HG03103 (cell line): ENCODE results near the gene ATXN1L.
"Not testable (repeated sequence)": the region's sequence is repeated elsewhere in the genome, so short reads cannot be mapped to it uniquely, and the experiment has no call there.

Experiments used
- ATAC-seq: cut with Tn5 transposase; IDR thresholded peaks from one replicate; pipeline ENCODE4 v1.9.1; 2021; ENCODE audit warnings: low read depth; ENCODE audit not compliant: unreplicated experiment

Gene ATXN1L, protein sequence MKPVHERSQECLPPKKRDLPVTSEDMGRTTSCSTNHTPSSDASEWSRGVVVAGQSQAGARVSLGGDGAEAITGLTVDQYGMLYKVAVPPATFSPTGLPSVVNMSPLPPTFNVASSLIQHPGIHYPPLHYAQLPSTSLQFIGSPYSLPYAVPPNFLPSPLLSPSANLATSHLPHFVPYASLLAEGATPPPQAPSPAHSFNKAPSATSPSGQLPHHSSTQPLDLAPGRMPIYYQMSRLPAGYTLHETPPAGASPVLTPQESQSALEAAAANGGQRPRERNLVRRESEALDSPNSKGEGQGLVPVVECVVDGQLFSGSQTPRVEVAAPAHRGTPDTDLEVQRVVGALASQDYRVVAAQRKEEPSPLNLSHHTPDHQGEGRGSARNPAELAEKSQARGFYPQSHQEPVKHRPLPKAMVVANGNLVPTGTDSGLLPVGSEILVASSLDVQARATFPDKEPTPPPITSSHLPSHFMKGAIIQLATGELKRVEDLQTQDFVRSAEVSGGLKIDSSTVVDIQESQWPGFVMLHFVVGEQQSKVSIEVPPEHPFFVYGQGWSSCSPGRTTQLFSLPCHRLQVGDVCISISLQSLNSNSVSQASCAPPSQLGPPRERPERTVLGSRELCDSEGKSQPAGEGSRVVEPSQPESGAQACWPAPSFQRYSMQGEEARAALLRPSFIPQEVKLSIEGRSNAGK

DNA sequence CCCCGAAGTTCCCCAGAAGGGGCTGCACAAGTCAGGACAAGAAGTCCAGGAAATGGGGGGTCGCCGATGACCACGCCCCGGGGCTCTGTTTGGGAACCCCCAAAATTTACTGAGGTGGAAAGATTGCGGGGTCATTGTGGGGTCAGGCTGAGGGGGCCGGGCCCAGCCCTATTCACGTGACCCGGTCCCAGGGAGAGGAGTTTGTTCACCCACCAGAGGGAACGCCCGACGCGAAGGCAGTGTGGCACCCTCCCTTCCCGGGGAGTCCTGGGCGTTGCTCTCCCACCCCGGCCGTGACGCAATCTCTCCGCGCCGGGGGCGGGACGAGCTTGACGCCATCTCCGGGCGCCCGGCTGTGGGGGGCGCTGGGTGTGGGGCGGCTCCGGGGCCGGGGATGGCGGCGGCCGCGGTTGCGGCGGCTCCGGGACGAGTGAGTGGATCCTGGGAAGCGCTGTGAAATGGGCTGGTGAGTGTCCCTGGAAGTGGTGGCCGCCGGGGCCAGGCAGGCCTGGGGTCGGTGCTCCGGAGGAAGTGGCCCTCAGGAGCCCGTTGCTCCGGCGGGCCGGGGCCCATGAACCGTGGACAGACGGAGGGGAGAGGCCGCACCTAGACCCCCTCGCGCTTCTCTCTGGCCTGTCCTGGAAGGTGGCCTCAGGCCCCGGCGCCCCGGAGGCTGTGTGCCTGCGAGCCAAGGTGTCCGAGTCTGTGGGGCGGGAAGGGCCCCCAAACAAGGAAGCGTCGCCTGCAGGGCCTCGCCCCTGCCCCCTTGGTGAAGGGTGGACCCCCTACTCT, at the start of gene ATXN1L:
Gene ATXN1L (plus strand): TSS at position 338 of the 792 bp plus-strand sequence. CDS start 3,765 bp downstream, outside the sequence.
- ATAC-seq, result peak; percentile 70

DNA sequence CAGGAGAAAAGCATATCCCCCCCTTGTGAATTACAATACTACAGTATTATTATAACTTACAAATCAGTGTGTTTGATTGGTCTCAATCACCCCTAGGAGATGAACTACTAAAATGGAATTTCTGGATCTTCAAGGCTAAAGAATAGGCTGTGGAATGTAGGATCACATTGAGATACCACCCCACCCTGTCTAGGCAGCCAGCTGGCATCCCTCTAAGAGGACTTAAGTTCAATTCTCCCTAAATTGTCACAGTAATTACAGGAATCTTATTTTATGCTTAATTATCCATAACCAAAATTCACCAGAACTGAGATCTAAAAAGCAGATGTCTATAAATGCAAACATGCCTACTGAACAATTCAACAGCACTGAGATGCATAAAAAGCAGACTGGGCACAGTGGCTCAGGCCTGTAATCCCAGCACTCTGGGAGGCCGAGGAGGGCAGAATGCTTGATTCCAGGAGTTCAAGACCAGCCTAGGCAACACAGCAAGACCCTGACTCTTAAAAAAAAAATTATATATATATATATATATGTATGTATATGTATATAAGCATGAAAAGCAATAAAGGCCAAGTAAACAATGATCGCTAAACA, 49.2 kb upstream of the ATXN1L start:
- ATAC-seq, result no peak

GRCh38 chr16:71803305-71803690, 42.5 kb upstream of the ATXN1L start:
- ATAC-seq, result no peak

DNA sequence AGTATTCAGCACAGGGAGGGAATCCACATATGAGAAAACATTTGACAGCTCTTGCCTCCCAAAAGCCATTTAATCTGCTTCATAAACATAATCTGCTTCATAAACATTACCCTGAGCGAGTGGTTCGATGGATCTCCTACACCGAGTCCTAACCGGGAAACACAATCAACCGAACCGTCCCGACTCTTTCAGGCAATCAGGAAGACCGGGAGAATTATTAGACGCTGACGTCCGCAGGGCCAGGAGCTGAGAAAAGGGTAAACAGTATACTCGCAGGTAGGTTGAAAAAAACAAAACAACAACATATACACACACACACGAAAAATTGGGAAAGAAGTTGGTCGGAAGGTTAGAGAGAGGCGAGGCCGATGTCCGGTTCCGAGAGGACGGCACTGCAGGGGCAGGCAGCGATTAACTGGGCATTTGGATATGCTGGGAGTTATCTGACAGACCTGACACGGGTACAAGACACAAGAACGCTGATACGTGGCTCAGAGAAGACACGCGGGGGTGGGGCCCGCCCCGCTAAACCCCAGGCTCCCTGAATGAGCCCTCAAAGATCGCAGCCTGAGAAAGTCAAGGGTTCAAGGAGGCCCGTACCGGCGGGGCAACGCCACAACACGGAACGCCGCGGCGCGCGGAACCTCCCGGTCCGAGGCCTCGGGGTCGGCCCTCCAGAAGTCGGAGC, 37.7 kb upstream of the ATXN1L start:
- ATAC-seq, result peak; percentile 25

DNA sequence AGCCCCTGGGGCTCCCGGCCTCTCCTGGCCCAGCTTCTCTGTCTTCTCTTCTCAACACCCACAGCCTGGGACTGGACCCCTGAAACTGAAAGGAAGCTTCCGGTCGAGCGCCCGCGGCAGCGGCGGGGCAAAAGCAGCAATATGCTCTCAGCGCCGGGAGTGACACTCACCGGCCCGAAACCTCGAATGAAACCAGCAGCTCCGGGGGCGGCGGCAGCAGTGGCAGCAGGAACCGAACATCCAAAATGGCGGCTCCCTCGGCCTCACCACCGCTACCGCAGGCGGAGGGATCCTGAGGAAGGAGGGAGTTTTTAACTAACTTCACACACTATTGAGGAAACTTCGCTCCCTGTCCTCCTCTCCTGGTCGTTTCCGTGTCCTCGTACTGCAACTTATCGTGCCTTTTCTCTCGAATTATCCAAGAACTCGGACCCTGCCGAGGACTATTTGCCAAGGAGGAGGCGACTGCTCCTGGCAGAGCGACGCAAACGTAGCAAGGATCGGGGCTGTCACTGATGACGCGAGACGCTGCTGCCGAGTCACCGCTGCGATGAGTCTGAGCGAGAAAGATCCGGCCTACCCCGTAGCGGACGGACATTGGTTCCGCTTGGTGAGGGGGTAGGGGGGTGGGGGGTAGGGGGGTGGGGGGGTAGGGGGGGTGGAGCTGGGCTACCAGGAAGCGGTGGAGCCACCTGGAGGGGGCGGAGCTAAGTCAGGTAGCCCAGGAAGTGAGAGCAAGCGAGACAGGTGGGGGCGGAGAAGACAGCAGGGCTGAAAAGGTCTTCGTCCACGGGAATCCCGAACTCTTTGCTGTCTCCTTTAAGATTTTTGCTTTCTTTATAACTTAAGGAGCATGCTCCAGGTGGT, 37.0 kb upstream of the ATXN1L start, which contains the start of gene AP1G1:
Gene AP1G1 (minus strand): TSS at position 242 of the 867 bp plus-strand sequence. CDS start 19,355 bp downstream, outside the sequence.
- ATAC-seq, result peak; percentile 75

GRCh38 chr16:71810155-71810530, 35.6 kb upstream of the ATXN1L start:
- not testable (repeated sequence) for ATAC-seq

DNA sequence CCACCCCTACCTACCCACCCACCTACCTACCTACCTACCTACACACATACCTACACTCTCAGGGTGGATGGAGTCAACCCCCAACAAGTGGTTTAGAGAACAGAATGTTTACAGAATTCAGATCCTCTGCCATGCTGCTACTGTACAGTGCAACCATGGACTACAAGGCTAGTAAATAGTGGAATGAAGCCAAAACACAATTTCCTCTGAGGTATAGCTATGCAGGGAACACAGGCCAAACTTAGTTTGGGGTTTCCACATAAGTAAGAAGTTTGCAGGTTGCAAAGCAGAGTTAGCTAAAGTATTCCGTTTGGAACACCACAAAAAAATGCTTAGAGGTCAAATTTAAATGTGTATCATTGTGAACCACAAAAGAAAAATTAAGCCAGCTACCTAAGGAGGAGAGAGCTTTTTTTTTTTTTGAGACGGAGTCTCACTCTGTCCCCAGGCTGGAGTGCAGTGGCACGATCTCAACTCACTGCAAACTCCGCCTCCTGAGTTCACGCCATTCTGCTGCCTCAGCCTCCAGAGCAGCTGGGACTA, 34.4 kb upstream of the ATXN1L start:
- no peak for ATAC-seq

GRCh38 chr16:71817155-71817500, 28.6 kb upstream of the ATXN1L start:
- ATAC-seq, result peak; percentile 9

DNA sequence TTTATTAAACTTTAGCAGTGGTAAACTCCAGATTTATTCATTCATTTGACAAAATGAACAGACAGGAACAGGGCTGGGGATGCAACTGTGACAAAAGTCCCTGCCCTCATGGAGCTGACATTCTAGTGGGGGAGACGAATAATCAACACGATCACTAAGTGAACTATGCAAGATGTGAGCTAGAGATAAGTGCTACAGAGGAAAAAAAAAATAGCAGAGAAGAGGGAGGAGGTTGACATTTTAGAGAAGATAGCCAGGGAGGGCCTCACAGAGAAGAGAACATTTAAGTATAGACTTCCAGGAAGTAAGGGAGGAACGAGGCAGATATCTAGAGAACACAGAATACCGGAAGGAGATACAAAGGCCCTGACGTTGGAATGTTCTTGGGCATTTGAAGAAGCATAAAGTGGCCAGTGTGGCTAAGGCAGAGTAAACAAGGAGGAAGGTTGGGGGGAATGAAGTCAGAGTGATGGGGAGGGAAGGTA, 19.2 kb upstream of the ATXN1L start:
- ATAC-seq, result no peak

GRCh38 chr16:71830359-71830758, 15.4 kb upstream of the ATXN1L start:
- no peak for ATAC-seq

GRCh38 chr16:71831698-71832097, 14.1 kb upstream of the ATXN1L start:
- not testable (repeated sequence) for ATAC-seq

DNA sequence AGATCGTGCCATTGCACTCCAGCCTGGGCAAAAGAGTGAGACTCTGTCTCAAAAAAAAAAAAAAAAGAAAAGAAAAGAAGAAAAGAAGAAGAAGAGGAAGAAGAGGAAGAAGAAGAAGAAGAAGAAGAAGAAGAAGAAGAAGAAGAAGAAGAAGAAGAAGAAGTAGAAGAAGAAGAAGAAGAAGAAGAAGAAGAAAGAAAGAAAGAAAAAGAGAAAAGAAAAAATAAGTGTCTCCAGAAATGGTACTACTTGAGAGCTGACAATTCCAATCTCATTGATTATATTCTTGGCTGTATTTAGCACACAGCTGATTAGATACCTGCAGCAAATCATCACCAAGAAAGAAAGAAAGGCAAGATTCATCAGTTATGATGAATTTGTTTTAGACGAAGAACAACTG, 13.7 kb upstream of the ATXN1L start:
- not testable (repeated sequence) for ATAC-seq

GRCh38 chr16:71834291-71834690, 11.5 kb upstream of the ATXN1L start:
- no peak for ATAC-seq

- ATAC-seq, result no peak
These were observed 8.6 kb upstream of the ATXN1L start for GRCh38 chr16:71837150-71837549.

- ATAC-seq, result no peak
These were observed 5.7 kb upstream of the ATXN1L start for GRCh38 chr16:71840052-71840451.

DNA sequence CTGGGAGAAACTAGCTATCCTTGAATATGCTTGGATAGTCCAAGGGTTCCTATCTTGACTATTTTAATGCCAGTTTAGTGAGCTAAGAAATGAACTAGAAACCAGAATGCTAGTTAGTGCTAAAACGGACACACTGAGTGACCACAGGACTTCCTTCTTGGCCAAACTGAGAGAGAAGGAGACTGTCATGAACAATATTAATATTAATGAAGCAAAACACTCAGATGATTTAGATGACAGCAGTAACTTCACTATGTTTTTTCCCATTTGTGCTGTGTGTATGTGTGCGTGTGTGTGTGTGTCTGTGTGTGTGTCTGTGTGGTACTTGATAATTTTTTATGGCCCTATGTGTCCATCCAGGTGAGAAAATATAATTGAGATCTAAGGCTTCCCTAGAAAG, 2.2 kb upstream of the ATXN1L start:
- ATAC-seq, result no peak

DNA sequence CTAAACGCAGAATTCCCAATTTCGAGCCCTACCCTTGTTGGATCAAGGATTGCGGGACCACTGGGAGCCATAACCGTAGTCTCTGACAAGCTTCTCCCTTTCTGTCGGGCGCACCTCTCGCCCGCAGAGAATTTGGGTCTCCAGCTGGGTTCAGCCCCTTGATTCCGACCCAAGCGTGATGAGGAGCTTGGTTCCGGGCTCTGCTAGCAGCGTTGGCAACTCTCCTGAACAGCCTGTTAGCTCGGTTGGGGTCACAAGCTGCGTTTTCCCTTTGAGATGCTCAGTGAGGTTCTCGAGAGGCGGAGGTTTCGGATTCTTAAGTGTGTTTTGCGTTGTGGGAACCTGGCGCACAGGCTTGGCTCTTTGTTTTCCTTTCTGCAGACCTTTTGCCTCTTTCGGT, 655 bp downstream of the ATXN1L start:
- ATAC-seq, result no peak

DNA sequence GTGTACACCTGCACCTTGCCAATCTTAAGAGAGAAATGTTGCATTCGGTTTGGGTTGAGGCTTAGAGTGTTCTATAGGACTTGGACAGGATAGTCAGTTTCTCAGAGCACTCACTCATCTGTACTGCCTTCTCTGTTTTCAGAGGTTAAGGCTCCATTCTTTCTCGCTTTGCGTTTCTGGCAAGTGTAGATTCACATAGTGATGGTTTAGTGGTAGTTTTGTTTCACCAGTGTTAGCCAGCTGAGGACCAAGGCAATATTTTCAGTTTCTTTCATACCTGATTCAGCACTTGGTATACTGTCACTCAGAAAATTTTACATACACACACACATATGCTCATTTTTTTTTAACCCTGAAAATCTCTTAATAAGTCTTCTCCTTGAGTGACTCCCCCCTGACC, 1.3 kb downstream of the ATXN1L start:
- ATAC-seq, result no peak

GRCh38 chr16:71848622-71849021, 2.8 kb downstream of the ATXN1L start:
- no peak for ATAC-seq
